GM12878 (cell line): Measurements from ENCODE around the gene TTC5. TPM values are rescaled to one million over a fixed set of nuclear protein-coding genes. Genes with fewer than 3 reads are reported as not detected.

Experiments used
- ATAC-seq: fragments of 200-7000 bp; cut with Tn5 transposase; 3 replicates; pipeline ENCODE4 v1.9.1; 2020; ENCODE audit warnings: mild to moderate bottlenecking, moderate library complexity
- BruUV-seq: library from RNA; stranded (reverse); fragments of 400-500 nt; replicated peaks from 2 replicates; lab custom pipeline; 2021; lab: Mats Ljungman, UMichigan
- CTCF ChIA-PET: fragments of 300-600 bp; sonication (Branson Sonifier 250); formaldehyde crosslinking; extraction: SDS; loops from one replicate; lab custom pipeline; 2021; ENCODE audit warnings: inconsistent platforms; lab: Yijun Ruan, JAX
- POLR2A ChIA-PET: fragments of 350-600 bp; formaldehyde crosslinking; extraction: SDS; loops from one replicate; lab custom pipeline; 2021; ENCODE audit warnings: inconsistent platforms; lab: Charles Lee
- RAD21 ChIA-PET: fragments of 300-600 bp; sonication (Branson Sonifier 250); formaldehyde crosslinking; loops from one replicate; lab custom pipeline; 2023; ENCODE audit warnings: antibody characterized with exemption; ENCODE audit not compliant: unreplicated experiment; lab: Charles Lee
- SMC1A ChIA-PET: fragments of 300-600 bp; sonication (Branson Sonifier 250); formaldehyde crosslinking; loops from one replicate; lab custom pipeline; 2023; ENCODE audit not compliant: unreplicated experiment, uncharacterized antibody; lab: Charles Lee
- DNase-seq: peaks from one replicate; pipeline ENCODE4 v3.0.0-alpha.2; 2011; ENCODE audit warnings: low read depth, low spot score
- FAIRE-seq: peaks from 3 replicates; lab custom pipeline; 2011; peaks lifted over from hg19 to GRCh38; lab: Jason Lieb, UNC
- H2AFZ ChIP-seq: 2 replicates; pipeline ENCODE4 v1.6.0; 2011; ENCODE audit warnings: low read depth, low read length, control low read depth; ENCODE audit not compliant: control insufficient read depth
- H3K27ac ChIP-seq: 2 replicates; pipeline ENCODE4 v1.5.1; 2011; ENCODE audit warnings: control low read depth; ENCODE audit not compliant: control insufficient read depth, insufficient read depth
- H3K27me3 ChIP-seq, 2 experiments: replicated peaks in 1 of 2; 2 replicates each; pipeline versions ENCODE4 v1.6.0 to v1.6.1; 2011; ENCODE audit warnings: low read length in 1 of 2; ENCODE audit not compliant: control insufficient read depth in 2 of 2, insufficient read depth in 2 of 2
- H3K36me3 ChIP-seq, 2 experiments: 2 replicates each; pipeline ENCODE4 v1.5.1; 2011; ENCODE audit warnings: low read length in 1 of 2; ENCODE audit not compliant: control insufficient read depth in 2 of 2, insufficient read depth in 2 of 2
- H3K4me1 ChIP-seq: 2 replicates; pipeline ENCODE4 v1.6.1; 2011; ENCODE audit warnings: mild to moderate bottlenecking, low read length, moderate library complexity, mixed read lengths; ENCODE audit not compliant: control insufficient read depth, insufficient read depth
- H3K4me2 ChIP-seq: 2 replicates; pipeline ENCODE4 v1.6.0; 2011; ENCODE audit warnings: control low read depth; ENCODE audit not compliant: control insufficient read depth, insufficient read depth
- H3K4me3 ChIP-seq: fragments of 200-600 bp; sonication (generic); 2 replicates; pipeline ENCODE4 v1.5.1; 2016
- H3K79me2 ChIP-seq: 2 replicates; pipeline ENCODE4 v1.6.0; 2011; ENCODE audit warnings: low read length; ENCODE audit not compliant: control insufficient read depth, insufficient read depth
- H3K9ac ChIP-seq: 2 replicates; pipeline ENCODE4 v1.8.0; 2011; ENCODE audit warnings: low read length, control low read depth, mixed read lengths; ENCODE audit not compliant: control insufficient read depth, insufficient read depth
- H3K9me3 ChIP-seq: replicated peaks from 3 replicates; pipeline ENCODE4 v1.5.1; 2011; ENCODE audit warnings: mild to moderate bottlenecking, low read length; ENCODE audit not compliant: control insufficient read depth, insufficient read depth
- H4K20me1 ChIP-seq: 2 replicates; pipeline ENCODE4 v1.6.0; 2011; ENCODE audit not compliant: control insufficient read depth, insufficient read depth
- BMI1 ChIP-seq: fragments of 450-650 bp; IDR thresholded peaks from 2 replicates; pipeline ENCODE4 v1.6.1; 2016; ENCODE audit warnings: mild to moderate bottlenecking, moderate library complexity, borderline replicate concordance
- CBX5 ChIP-seq: sonication (generic); IDR thresholded peaks from 2 replicates; pipeline ENCODE4 v1.6.1; 2016; ENCODE audit warnings: low read depth, moderate library complexity, mild to moderate bottlenecking, inconsistent platforms
- CEBPZ ChIP-seq: fragments of 150-350 bp; IDR thresholded peaks from 2 replicates; pipeline ENCODE4 v1.6.1; 2016; ENCODE audit warnings: low read depth, low read length
- IRF3 ChIP-seq: fragments of 450-650 bp; IDR thresholded peaks from 2 replicates; pipeline ENCODE4 v1.6.1; 2014; ENCODE audit warnings: mild to moderate bottlenecking
- LARP7 ChIP-seq: fragments of 450-650 bp; IDR thresholded peaks from 2 replicates; pipeline ENCODE4 v1.6.1; 2017; ENCODE audit warnings: mild to moderate bottlenecking
- PAX8 ChIP-seq: fragments of 450-650 bp; IDR thresholded peaks from 2 replicates; pipeline ENCODE4 v1.6.1; 2017; ENCODE audit warnings: mild to moderate bottlenecking, moderate library complexity
- RELB ChIP-seq: fragments of 450-650 bp; IDR thresholded peaks from 2 replicates; pipeline ENCODE4 v1.6.1; 2017; ENCODE audit warnings: low read depth, mild to moderate bottlenecking, moderate library complexity
- SMARCA5 ChIP-seq: fragments of 450-650 bp; IDR thresholded peaks from 2 replicates; pipeline ENCODE4 v1.6.1; 2017; ENCODE audit warnings: mild to moderate bottlenecking
- WRNIP1 ChIP-seq: IDR thresholded peaks from 2 replicates; pipeline ENCODE4 v1.6.1; 2011; ENCODE audit warnings: low read depth, low read length, improper control_type of control experiment, borderline replicate concordance
- ZSCAN29 ChIP-seq: fragments of 450-650 bp; IDR thresholded peaks from 2 replicates; pipeline ENCODE4 v1.6.1; 2017; ENCODE audit warnings: mild to moderate bottlenecking, moderate library complexity
- WGBS: methylation state at CpG from one replicate; pipeline ENCODE4 v1.1.6; 2016; ENCODE audit warnings: low lambda C conversion rate; ENCODE audit not compliant: insufficient replicate concordance, insufficient coverage; ENCODE audit errors: missing lambda C conversion rate; 5-methylcytosine and 5-hydroxymethylcytosine counted together
- in situ Hi-C: fragments of 300-500 bp; cut with MboI; formaldehyde crosslinking; loops from 9 replicates; pipeline ENCODE4 v1.14.3; 2018; ENCODE audit warnings: mixed read lengths
- intact Hi-C: fragments of 100-400 bp; cut with micrococcal nuclease; formaldehyde crosslinking; loops from one replicate; pipeline ENCODE4 v1.14.2; 2022; ENCODE audit not compliant: unreplicated experiment
- polyA plus RNA-seq, 11 experiments: library from polyadenylated mRNA; depleted of rRNA in 4 of 11; unstranded in 6 of 11; stranded (reverse) in 5 of 11; fragments of >200 nt; fragmentation: Nextera tagmentation in 4 of 11; fragmentation: Illumina TruSeq in 1 of 11; extraction: Ambion mirVana in 4 of 11; extraction: Trizol in 1 of 11; gene quantifications; 1 replicate in 1 of 11; 2 replicates in 10 of 11; pipeline versions ENCODE4 v1.2.1 to v1.2.3, GENCODE V29; 2011 to 2016; ENCODE audit warnings: inconsistent platforms in 2 of 11, missing spikeins in 2 of 11, low read depth in 1 of 11
- total RNA-seq, 4 experiments: library from RNA; depleted of rRNA in 3 of 4; stranded (reverse); fragments of >200 nt in 3 of 4; fragmentation: Illumina TruSeq in 1 of 4; extraction: Trizol in 1 of 4; gene quantifications; 2 replicates each; pipeline versions ENCODE4 v1.2.1 to v1.2.3, GENCODE V29; 2013 to 2021

TTC5 gene
- total and polyA plus RNA-seq, 10 of the 15 experiments (the other 5 are each of a cell fraction or from before 2014, with no cell fraction given): 6.9 to 21.6 (median 13.5) TPM

- no peaks in the 10 kb centered on the region for H4K20me1 ChIP-seq
- H2AFZ ChIP-seq: no peak overlapping the region
- peaks cover 10% of the 10 kb centered on the region for H3K79me2 ChIP-seq
- ChIA-PET POLR2A (no interaction called here), RAD21 (interaction anchor here (4.1 kb wide), 1 partner anchor 263 kb away, joined by 28 read pairs; no protein-coding TSS in a partner anchor), CTCF (interaction anchor here (1.1 to 5.1 kb wide), 3 partner anchors 11 to 18 kb away, joined by 3 to 61 read pairs (median 3); no protein-coding TSS in a partner anchor), SMC1A (interaction anchor here (6.3 kb wide), 1 partner anchor 17 kb away, joined by 65 read pairs; no protein-coding TSS in a partner anchor)
- FAIRE-seq (no peak), ATAC-seq (no peak), DNase-seq (no peak)
- 100% methylated on average over 1 of the region's 1 CpG for WGBS
- intact Hi-C loops (no loop called here), in situ Hi-C loops (no loop called here)
- no TSS peak for BruUV-seq
- H3K4me1 ChIP-seq: no peaks in the 10 kb centered on the region
- no peak overlapping the region for H3K9ac ChIP-seq
- H3K36me3 ChIP-seq: peaks cover 1 to 10% of the 10 kb centered on the region in 2 experiments; a peak in 2 of 4 replicates
- no peak overlapping the region for H3K27ac ChIP-seq
- no peak overlapping the region for H3K4me2 ChIP-seq
- H3K4me3 ChIP-seq: no peak overlapping the region
- no peak for TF ChIP-seq LARP7
- no peak for TF ChIP-seq RELB
- TF ChIP-seq CBX5: no peak
- TF ChIP-seq WRNIP1: no peak
- no peak for TF ChIP-seq IRF3
- TF ChIP-seq SMARCA5: no peak
- TF ChIP-seq BMI1: no peak
- no peak for TF ChIP-seq PAX8
- no peak for TF ChIP-seq CEBPZ
- no peak for TF ChIP-seq ZSCAN29
- H3K9me3 ChIP-seq: no peaks in the 10 kb centered on the region
- no peaks in the 10 kb centered on the region for H3K27me3 ChIP-seq
Observed at GRCh38 chr14:20345366-20345765, 39.6 kb upstream of the TTC5 start.
